ENCODE results near the gene SIN3A. TPM values are rescaled to one million over a fixed set of nuclear protein-coding genes. Genes with fewer than 3 reads are reported as not detected.

The SIN3A gene
- total and polyA plus RNA-seq, 9 of the 15 experiments (the other 6 are each of a cell fraction or from before 2014, with no cell fraction given), result 11.1 to 70.3 (median 25.3) TPM

GRCh38 chr15:75453703-75454470 is 2.4 kb upstream of the SIN3A start (continued):
- TF ChIP-seq GTF3C2 (IDR thresholded peaks at IDR 0.05; ENCODE audit: borderline replicate concordance, extremely low read depth, insufficient read length) (no peak), XRCC3 (IDR thresholded peaks at IDR 0.05) (no peak), POLR2H (tag; IDR thresholded peaks at IDR 0.05; ENCODE audit: low read depth) (peak; percentile 83), KAT2B (IDR thresholded peaks at IDR 0.05; ENCODE audit: low read depth, low read length) (no peak), TCF7L2 (IDR thresholded peaks at IDR 0.05; ENCODE audit: low read depth, low read length) (no peak), ZNF263 (CRISPR knock-in tag; IDR thresholded peaks at IDR 0.05; ENCODE audit: borderline replicate concordance) (peak; percentile 51; the same call in 1 of the 2 replicates), CBX3 (IDR thresholded peaks at IDR 0.05; ENCODE audit: borderline replicate concordance in 1 of 2, low read length in 2 of 2) (peak in 1 of 2 experiments; percentile 60; a peak in 1 of 3 replicates), NFXL1 (CRISPR knock-in tag; IDR thresholded peaks at IDR 0.05) (no peak), CTCF (IDR thresholded peaks at IDR 0.05 in 2 of 3, conservative IDR thresholded peaks at IDR 0.05 in 1 of 3; ENCODE audit: insufficient read depth in 2 of 3, low read depth in 1 of 3, low read length in 3 of 3) (peak in 1 of 3 experiments; percentile 11; a peak in 1 of 6 replicates), PKNOX1 (IDR thresholded peaks at IDR 0.05) (peak; percentile 70), TCF15 (CRISPR knock-in tag; IDR thresholded peaks at IDR 0.05) (no peak), ELF4 (CRISPR knock-in tag; IDR thresholded peaks at IDR 0.05) (peak; percentile 20; the same call in 1 of the 2 replicates), RNF2 (IDR thresholded peaks at IDR 0.05) (peak; percentile 83; the same call in 1 of the 2 replicates), ZNF431 (CRISPR knock-in tag; IDR thresholded peaks at IDR 0.05) (no peak), KLF13 (tag; IDR thresholded peaks at IDR 0.05; ENCODE audit: borderline replicate concordance, low read depth) (0 out of 2 replicates have a peak, but pooled peaks have one; percentile 51), FOXK2 (conservative IDR thresholded peaks at IDR 0.05 in 1 of 2, IDR thresholded peaks at IDR 0.05 in 1 of 2; ENCODE audit: low read depth in 2 of 2) (peak in 1 of 2 experiments; percentile 16; a peak in 1 of 4 replicates), MAX (CRISPR knock-in tag; IDR thresholded peaks at IDR 0.05) (peak; percentile 96), E2F6 (IDR thresholded peaks at IDR 0.05; ENCODE audit: borderline replicate concordance in 1 of 2, extremely low read depth in 1 of 2, insufficient read depth in 1 of 2, insufficient read length in 1 of 2, low read depth in 1 of 2, low read length in 1 of 2, poor library complexity in 1 of 2, severe bottlenecking in 1 of 2) (peak; percentile 95 to 99)

Data from K562 (cell line).